Kidney epithelial cell (primary cell): ENCODE results near the gene PPP1R7. TPM values are rescaled to one million over a fixed set of nuclear protein-coding genes. Genes with fewer than 3 reads are reported as not detected.

Source experiments
- DNase-seq: peaks from one replicate; pipeline ENCODE4 v3.0.0-alpha.2; 2010; ENCODE audit warnings: low read depth
- H3K27me3 ChIP-seq: 2 replicates; pipeline ENCODE4 v1.6.0; 2011; ENCODE audit warnings: low read length; ENCODE audit not compliant: control insufficient read depth, insufficient read depth
- H3K36me3 ChIP-seq: 2 replicates; pipeline ENCODE4 v1.5.1; 2011; ENCODE audit warnings: low read length; ENCODE audit not compliant: control insufficient read depth, insufficient read depth
- H3K4me3 ChIP-seq: 2 replicates; pipeline ENCODE4 v1.5.1; 2011; ENCODE audit warnings: low read depth, mild to moderate bottlenecking, control low read depth, low read length
- total RNA-seq: library from RNA; depleted of rRNA; stranded (reverse); fragments of >200 nt; gene quantifications from 2 replicates; pipeline ENCODE4 v1.2.3, GENCODE V29; 2015
- TF ChIP-seq, protein P1 (sequence below): IDR thresholded peaks from 2 replicates; pipeline ENCODE4 v1.5.1; 2011; ENCODE audit warnings: mild to moderate bottlenecking, moderate library complexity, low read length, control low read depth, inconsistent platforms; ENCODE audit not compliant: insufficient read depth, poor library complexity, severe bottlenecking

PPP1R7 gene
- total RNA-seq, 1 donor from 2014 or later = 82.3 TPM

DNA sequence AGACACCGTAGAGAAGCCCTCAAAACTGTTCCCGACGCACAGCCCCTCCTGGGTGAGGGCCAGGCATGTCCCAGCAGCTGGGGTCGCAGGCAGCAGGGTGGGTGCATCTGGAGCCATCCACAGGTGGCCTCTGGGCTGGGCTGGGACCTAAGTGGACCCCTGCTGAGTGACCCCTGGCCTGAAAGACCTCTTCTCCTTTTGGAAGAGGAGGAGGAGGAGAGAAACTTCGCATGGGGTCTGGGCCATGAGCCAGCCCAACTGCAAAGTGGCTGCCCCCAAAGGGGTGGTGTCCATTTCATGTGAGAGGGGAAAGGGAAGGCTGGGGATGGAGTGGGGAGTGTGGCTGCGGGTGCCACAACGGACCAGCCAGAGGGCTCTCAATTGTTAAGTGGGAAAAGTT, 63.3 kb downstream of the PPP1R7 start:
- Histone ChIP-seq H3K27me3 (peaks cover 16% of the 10 kb centered on the region), H3K36me3 (no peaks in the 10 kb centered on the region), H3K4me3 (no peak overlapping the region)
- TF ChIP-seq, protein P1, sequence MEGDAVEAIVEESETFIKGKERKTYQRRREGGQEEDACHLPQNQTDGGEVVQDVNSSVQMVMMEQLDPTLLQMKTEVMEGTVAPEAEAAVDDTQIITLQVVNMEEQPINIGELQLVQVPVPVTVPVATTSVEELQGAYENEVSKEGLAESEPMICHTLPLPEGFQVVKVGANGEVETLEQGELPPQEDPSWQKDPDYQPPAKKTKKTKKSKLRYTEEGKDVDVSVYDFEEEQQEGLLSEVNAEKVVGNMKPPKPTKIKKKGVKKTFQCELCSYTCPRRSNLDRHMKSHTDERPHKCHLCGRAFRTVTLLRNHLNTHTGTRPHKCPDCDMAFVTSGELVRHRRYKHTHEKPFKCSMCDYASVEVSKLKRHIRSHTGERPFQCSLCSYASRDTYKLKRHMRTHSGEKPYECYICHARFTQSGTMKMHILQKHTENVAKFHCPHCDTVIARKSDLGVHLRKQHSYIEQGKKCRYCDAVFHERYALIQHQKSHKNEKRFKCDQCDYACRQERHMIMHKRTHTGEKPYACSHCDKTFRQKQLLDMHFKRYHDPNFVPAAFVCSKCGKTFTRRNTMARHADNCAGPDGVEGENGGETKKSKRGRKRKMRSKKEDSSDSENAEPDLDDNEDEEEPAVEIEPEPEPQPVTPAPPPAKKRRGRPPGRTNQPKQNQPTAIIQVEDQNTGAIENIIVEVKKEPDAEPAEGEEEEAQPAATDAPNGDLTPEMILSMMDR = no peak
- DNase-seq = no peak

DNA sequence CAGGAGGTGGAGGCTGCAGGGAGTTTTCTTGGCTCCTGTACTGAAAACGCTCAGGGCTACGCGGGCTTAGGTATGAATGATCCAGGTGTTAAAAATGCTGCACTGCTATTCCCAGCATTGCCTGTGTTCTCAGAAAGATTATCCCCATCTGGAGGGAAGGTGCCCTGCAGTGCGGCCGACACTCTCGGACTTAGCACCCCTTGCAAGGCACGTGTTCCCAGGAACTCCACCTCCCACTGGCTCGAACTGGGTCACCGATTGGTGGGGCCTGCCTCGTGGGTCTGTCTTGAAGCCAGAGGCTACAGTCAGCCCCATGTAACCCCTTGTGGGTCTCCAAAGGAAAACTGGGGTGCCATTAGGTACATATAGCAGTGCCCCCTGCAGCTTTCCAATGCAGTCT, 63.9 kb downstream of the PPP1R7 start:
- no peak for DNase-seq
- TF ChIP-seq, protein P1 = no peak
- Histone ChIP-seq H3K4me3 (no peak overlapping the region), H3K36me3 (no peaks in the 10 kb centered on the region), H3K27me3 (peaks cover 16% of the 10 kb centered on the region)

DNA sequence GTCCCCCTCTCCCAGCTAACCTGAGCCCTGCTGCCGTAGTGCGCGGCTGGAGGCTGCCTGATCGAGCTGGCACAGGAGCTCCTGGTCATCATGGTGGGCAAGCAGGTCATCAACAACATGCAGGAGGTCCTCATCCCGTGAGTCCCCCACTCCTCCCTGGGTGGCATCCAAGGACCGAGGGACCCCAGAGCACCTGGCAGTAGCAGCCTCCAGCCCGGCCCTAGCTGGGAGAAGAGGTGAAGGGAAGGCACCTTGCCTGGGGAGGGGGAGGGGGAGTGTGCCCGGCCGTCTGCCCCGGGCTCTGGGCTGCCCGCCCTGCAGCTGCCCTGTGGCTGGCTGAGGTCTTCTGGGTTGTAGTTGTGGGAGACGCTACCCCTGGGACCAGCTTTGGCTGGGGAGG, 64.5 kb downstream of the PPP1R7 start:
- Histone ChIP-seq H3K4me3 (no peak overlapping the region), H3K36me3 (no peaks in the 10 kb centered on the region), H3K27me3 (peaks cover 16% of the 10 kb centered on the region)
- TF ChIP-seq, protein P1 = no peak
- no peak for DNase-seq

DNA sequence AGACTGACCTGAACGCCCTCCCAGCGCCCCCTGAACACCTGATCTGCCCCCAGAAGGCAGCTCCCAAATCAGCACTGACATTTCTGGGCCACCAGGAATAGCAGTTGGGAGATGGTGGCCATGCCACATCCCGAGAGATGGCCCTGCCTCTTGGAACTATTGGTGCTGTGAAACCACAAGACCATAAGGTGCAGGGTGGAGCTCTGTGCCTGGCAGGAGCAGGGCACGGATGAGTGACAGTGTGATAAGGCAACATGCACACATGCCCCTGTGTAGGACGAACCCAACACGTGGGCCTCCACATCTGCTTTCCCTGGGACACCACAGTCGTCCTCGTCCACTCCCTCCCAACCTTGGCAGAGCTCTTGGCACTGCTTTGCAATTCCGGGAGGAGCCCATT, 65.2 kb downstream of the PPP1R7 start:
- Histone ChIP-seq H3K27me3 (peaks cover 16% of the 10 kb centered on the region), H3K36me3 (no peaks in the 10 kb centered on the region), H3K4me3 (no peak overlapping the region)
- TF ChIP-seq, protein P1 = no peak
- no peak for DNase-seq

DNA sequence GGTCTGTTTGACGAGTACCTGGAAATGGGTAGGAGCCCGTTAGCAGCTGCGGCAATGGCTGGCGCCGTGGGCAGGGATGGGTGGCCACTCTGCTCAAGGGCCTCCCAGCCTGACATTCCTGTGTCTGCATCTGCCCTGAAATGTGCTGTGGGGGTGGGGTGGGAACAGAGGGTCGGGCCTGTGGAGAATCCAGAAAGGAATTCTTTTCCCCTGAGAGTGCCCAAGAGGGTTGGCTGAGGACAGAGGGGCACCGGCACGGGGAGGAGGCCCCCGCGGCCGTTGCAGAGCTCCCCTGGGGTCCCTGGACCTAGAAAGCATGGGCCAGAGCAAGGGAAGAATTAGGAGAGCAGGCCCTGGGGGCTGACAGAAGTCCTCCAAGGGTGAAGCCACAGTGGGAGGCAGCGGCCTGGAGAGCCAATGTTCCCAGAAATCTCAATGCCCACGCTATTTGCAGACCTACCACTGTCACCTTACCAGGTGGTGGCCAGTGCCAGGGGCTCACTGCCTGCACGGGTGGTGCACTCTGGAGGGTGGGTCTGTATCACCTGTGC, 66.0 kb downstream of the PPP1R7 start:
- TF ChIP-seq, protein P1 = no peak
- H3K27me3 ChIP-seq = peaks cover 16% of the 10 kb centered on the region
- DNase-seq = no peak
- H3K36me3 ChIP-seq = no peaks in the 10 kb centered on the region
- H3K4me3 ChIP-seq = no peak overlapping the region
